Effector memory CD8-positive, alpha-beta T cell (primary cell): ENCODE data around the gene HAUS7.

ENCODE experiments used
- ATAC-seq: fragments of 150-1000 bp; cut with Tn5 transposase; replicated peaks from 2 replicates; pipeline ENCODE4 v1.10.0; 2021; ENCODE audit warnings: mild to moderate bottlenecking, moderate library complexity
- DNase-seq, 3 experiments: peaks; one replicate each; pipeline ENCODE4 v3.0.0; 2021
- H3K27ac Mint-ChIP-seq, 2 donors: one replicate each; pipeline ENCODE4 v1.8.0; 2022; ENCODE audit warnings: mild to moderate bottlenecking in 2 of 2, mixed read lengths in 2 of 2, moderate library complexity in 2 of 2
- H3K27me3 Mint-ChIP-seq, 2 donors: one replicate each; pipeline ENCODE4 v1.8.0; 2022; ENCODE audit warnings: mixed read lengths in 2 of 2
- H3K36me3 Mint-ChIP-seq: one replicate; pipeline ENCODE4 v1.8.0; 2022; ENCODE audit warnings: mild to moderate bottlenecking, moderate library complexity, mixed read lengths; ENCODE audit not compliant: insufficient read depth
- H3K4me1 Mint-ChIP-seq, 2 donors: one replicate each; pipeline ENCODE4 v1.8.0; 2022; ENCODE audit warnings: low read depth in 2 of 2, mixed read lengths in 2 of 2
- H3K4me3 Mint-ChIP-seq, 2 donors: one replicate each; pipeline ENCODE4 v1.8.0; 2022; ENCODE audit warnings: mild to moderate bottlenecking in 2 of 2, mixed read lengths in 2 of 2, moderate library complexity in 2 of 2
- H3K9me3 Mint-ChIP-seq, 2 donors: one replicate each; pipeline ENCODE4 v1.8.0; 2022; ENCODE audit warnings: mixed read lengths in 2 of 2

HAUS7 gene

GRCh38 chrX:153443476-153444332 is 26.7 kb downstream of the HAUS7 start:
- no peaks in the 10 kb centered on the region for H3K4me1 Mint-ChIP-seq

GRCh38 chrX:153442463-153442862 is 27.9 kb downstream of the HAUS7 start:
- Mint-ChIP-seq H3K27me3 (no peaks in the 10 kb centered on the region), H3K27ac (no peak overlapping the region), H3K9me3 (no peaks in the 10 kb centered on the region), H3K36me3 (no peaks in the 10 kb centered on the region), H3K4me1 (no peaks in the 10 kb centered on the region), H3K4me3 (no peak overlapping the region)
- ATAC-seq (no peak), DNase-seq (no peak)

More at GRCh38 chrX:153443476-153444332, 26.7 kb downstream of the HAUS7 start:
- no peak for DNase-seq
- H3K4me3 Mint-ChIP-seq, result no peak overlapping the region
- no peaks in the 10 kb centered on the region for H3K27me3 Mint-ChIP-seq
- H3K9me3 Mint-ChIP-seq, result no peaks in the 10 kb centered on the region
- no peaks in the 10 kb centered on the region for H3K36me3 Mint-ChIP-seq
- ATAC-seq, result no peak
- H3K27ac Mint-ChIP-seq, result no peak overlapping the region

GRCh38 chrX:153441981-153442380 is 28.4 kb downstream of the HAUS7 start:
- no peak for ATAC-seq
- H3K36me3 Mint-ChIP-seq, result no peaks in the 10 kb centered on the region
- no peaks in the 10 kb centered on the region for H3K9me3 Mint-ChIP-seq
- no peaks in the 10 kb centered on the region for H3K27me3 Mint-ChIP-seq
- no peak for DNase-seq
- no peaks in the 10 kb centered on the region for H3K4me1 Mint-ChIP-seq
- no peak overlapping the region for H3K4me3 Mint-ChIP-seq
- H3K27ac Mint-ChIP-seq, result no peak overlapping the region

- H3K9me3 Mint-ChIP-seq, result no peaks in the 10 kb centered on the region
Measured at GRCh38 chrX:153441296-153441695, 29.1 kb downstream of the HAUS7 start.

GRCh38 chrX:153440556-153441135 is 29.7 kb downstream of the HAUS7 start:
- Mint-ChIP-seq H3K9me3 (no peaks in the 10 kb centered on the region), H3K27ac (no peak overlapping the region), H3K36me3 (no peaks in the 10 kb centered on the region), H3K4me3 (no peak overlapping the region), H3K4me1 (no peaks in the 10 kb centered on the region), H3K27me3 (no peaks in the 10 kb centered on the region)
- DNase-seq (no peak), ATAC-seq (no peak)

More at GRCh38 chrX:153441296-153441695, 29.1 kb downstream of the HAUS7 start:
- Mint-ChIP-seq H3K27ac (no peak overlapping the region), H3K27me3 (no peaks in the 10 kb centered on the region), H3K4me1 (no peaks in the 10 kb centered on the region), H3K36me3 (no peaks in the 10 kb centered on the region), H3K4me3 (no peak overlapping the region)
- DNase-seq, result no peak
- no peak for ATAC-seq

GRCh38 chrX:153439977-153440376 is 30.4 kb downstream of the HAUS7 start:
- Mint-ChIP-seq H3K27ac (no peak overlapping the region), H3K4me1 (no peaks in the 10 kb centered on the region), H3K36me3 (no peaks in the 10 kb centered on the region), H3K27me3 (peaks cover 0 to 2% of the 10 kb centered on the region in 2 donors), H3K9me3 (no peaks in the 10 kb centered on the region), H3K4me3 (no peak overlapping the region)
- ATAC-seq (no peak), DNase-seq (no peak)

- no peak for DNase-seq
- Mint-ChIP-seq H3K4me1 (no peaks in the 10 kb centered on the region), H3K36me3 (no peaks in the 10 kb centered on the region), H3K27me3 (peaks cover 0 to 9% of the 10 kb centered on the region in 2 donors), H3K27ac (no peak overlapping the region), H3K4me3 (no peak overlapping the region), H3K9me3 (no peaks in the 10 kb centered on the region)
- no peak for ATAC-seq
Measured at GRCh38 chrX:153438532-153438931, 31.8 kb downstream of the HAUS7 start.

- H3K27me3 Mint-ChIP-seq, result peaks cover 0 to 9% of the 10 kb centered on the region in 2 donors
- H3K4me1 Mint-ChIP-seq, result no peaks in the 10 kb centered on the region
- no peak overlapping the region for H3K27ac Mint-ChIP-seq
- DNase-seq (no peak), ATAC-seq (no peak)
- no peak overlapping the region for H3K4me3 Mint-ChIP-seq
- H3K36me3 Mint-ChIP-seq, result no peaks in the 10 kb centered on the region
- no peaks in the 10 kb centered on the region for H3K9me3 Mint-ChIP-seq
Measured at GRCh38 chrX:153435845-153436244, 34.5 kb downstream of the HAUS7 start.

- no peak for DNase-seq
- H3K27me3 Mint-ChIP-seq, result peaks cover 0 to 9% of the 10 kb centered on the region in 2 donors
Measured at GRCh38 chrX:153434801-153435200, 35.6 kb downstream of the HAUS7 start.

GRCh38 chrX:153433781-153434285 is 36.5 kb downstream of the HAUS7 start:
- ATAC-seq, result no peak
- DNase-seq, result no peak
- peaks cover 0 to 9% of the 10 kb centered on the region in 2 donors for H3K27me3 Mint-ChIP-seq
- no peak overlapping the region for H3K4me3 Mint-ChIP-seq
- H3K36me3 Mint-ChIP-seq, result no peaks in the 10 kb centered on the region
- no peaks in the 10 kb centered on the region for H3K9me3 Mint-ChIP-seq
- no peak overlapping the region for H3K27ac Mint-ChIP-seq
- H3K4me1 Mint-ChIP-seq, result no peaks in the 10 kb centered on the region

More at GRCh38 chrX:153434801-153435200, 35.6 kb downstream of the HAUS7 start:
- Mint-ChIP-seq H3K27ac (no peak overlapping the region), H3K4me3 (no peak overlapping the region), H3K4me1 (no peaks in the 10 kb centered on the region), H3K36me3 (no peaks in the 10 kb centered on the region), H3K9me3 (no peaks in the 10 kb centered on the region)
- no peak for ATAC-seq

- Mint-ChIP-seq H3K27me3 (peaks cover 0 to 9% of the 10 kb centered on the region in 2 donors), H3K36me3 (no peaks in the 10 kb centered on the region), H3K4me3 (no peak overlapping the region), H3K4me1 (no peaks in the 10 kb centered on the region), H3K27ac (no peak overlapping the region), H3K9me3 (no peaks in the 10 kb centered on the region)
- DNase-seq, result no peak
- no peak for ATAC-seq
Measured at GRCh38 chrX:153433161-153433680, 37.2 kb downstream of the HAUS7 start.

- no peaks in the 10 kb centered on the region for H3K9me3 Mint-ChIP-seq
- H3K4me1 Mint-ChIP-seq, result no peaks in the 10 kb centered on the region
- H3K27ac Mint-ChIP-seq, result no peak overlapping the region
- peaks cover 0 to 9% of the 10 kb centered on the region in 2 donors for H3K27me3 Mint-ChIP-seq
- H3K36me3 Mint-ChIP-seq, result no peaks in the 10 kb centered on the region
- DNase-seq, result no peak
- H3K4me3 Mint-ChIP-seq, result no peak overlapping the region
- no peak for ATAC-seq
Measured at GRCh38 chrX:153430796-153431195, 39.6 kb downstream of the HAUS7 start.

- no peak for ATAC-seq
- Mint-ChIP-seq H3K27me3 (no peaks in the 10 kb centered on the region), H3K27ac (no peak overlapping the region), H3K4me1 (no peaks in the 10 kb centered on the region), H3K36me3 (no peaks in the 10 kb centered on the region), H3K9me3 (no peaks in the 10 kb centered on the region), H3K4me3 (no peak overlapping the region)
- DNase-seq, result no peak
Measured at GRCh38 chrX:153426204-153426603, 44.2 kb downstream of the HAUS7 start.

- Mint-ChIP-seq H3K27ac (no peak overlapping the region), H3K4me3 (no peak overlapping the region), H3K9me3 (no peaks in the 10 kb centered on the region), H3K36me3 (no peaks in the 10 kb centered on the region), H3K27me3 (no peaks in the 10 kb centered on the region), H3K4me1 (no peaks in the 10 kb centered on the region)
- no peak for ATAC-seq
- no peak for DNase-seq
Measured at GRCh38 chrX:153423652-153424051, 46.7 kb downstream of the HAUS7 start.
